GM21717 (cell line): ENCODE results near the gene CST3.
"Not testable (repeated sequence)": the region's sequence is repeated elsewhere in the genome, so short reads cannot be mapped to it uniquely, and the experiment has no call there.

Source experiments
- ATAC-seq: cut with Tn5 transposase; IDR thresholded peaks from one replicate; pipeline ENCODE4 v1.9.1; 2021; ENCODE audit warnings: mild to moderate bottlenecking, moderate library complexity; ENCODE audit not compliant: unreplicated experiment

The CST3 gene

GRCh38 chr20:23637282-23638221, at the start of gene CST3:
TSS of gene CST3 (minus strand) at chr20:23637955. CDS start at chr20:23637862, 93 bp downstream.
- peak; percentile 42 for ATAC-seq

DNA sequence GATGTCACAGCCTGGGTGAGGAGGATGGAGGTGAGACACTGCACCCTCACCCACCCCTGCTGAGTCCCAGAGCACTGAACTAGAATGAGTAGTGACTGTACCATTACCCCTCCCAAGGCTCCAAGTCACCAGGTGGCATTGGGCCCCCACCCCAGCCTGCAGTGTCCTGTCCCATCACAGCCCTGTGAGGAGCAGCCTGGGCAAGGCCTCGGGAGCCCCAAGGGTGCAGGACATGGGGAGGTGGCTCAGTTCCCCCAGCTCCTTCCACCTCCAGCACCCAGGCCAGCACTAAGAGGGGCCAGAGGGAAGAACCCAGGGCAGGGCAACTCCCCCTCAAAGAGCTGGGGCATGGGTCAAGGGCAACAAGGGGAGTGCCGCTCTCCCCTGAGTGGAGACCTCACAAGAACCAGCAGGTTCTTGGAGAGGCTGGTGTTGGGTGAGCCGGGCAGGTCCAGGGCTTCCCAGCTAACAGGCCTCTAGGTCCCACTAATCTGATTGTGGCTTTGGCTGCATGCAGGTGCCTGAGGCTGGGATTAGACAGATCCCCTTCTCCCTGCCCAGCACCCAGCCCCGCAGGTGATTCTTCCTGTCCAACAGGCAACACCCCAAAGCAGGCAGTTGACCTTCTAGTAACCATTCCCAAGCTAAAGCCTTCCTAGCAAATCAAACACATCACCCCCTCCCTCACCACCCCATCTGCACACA, 48.4 kb upstream of the CST3 start:
- ATAC-seq = no peak

- not testable (repeated sequence) for ATAC-seq
Observed at GRCh38 chr20:23685529-23685896, 47.8 kb upstream of the CST3 start.

- ATAC-seq = no peak
Observed at GRCh38 chr20:23684261-23684660, 46.5 kb upstream of the CST3 start.

DNA sequence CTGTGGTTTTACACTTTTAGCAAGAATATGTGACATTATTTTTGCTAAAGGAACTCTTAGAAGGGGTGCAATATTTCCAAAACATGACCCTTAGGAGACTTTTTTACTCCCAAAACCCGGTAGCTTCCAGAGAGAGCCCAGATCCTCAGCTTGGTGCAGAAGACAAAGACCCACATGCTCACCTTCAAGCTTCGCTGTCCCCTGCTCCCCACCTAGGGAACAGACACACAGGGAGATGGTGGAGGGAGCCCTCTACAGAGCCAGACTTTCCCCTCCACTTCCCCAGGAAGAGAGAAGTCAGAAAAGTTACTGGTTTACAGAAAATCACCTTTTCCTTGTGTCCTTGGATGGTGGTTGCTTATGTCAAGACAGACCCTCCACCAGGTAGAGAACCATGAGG, 46.1 kb upstream of the CST3 start:
- ATAC-seq = no peak

GRCh38 chr20:23683281-23683680, 45.5 kb upstream of the CST3 start:
- no peak for ATAC-seq

DNA sequence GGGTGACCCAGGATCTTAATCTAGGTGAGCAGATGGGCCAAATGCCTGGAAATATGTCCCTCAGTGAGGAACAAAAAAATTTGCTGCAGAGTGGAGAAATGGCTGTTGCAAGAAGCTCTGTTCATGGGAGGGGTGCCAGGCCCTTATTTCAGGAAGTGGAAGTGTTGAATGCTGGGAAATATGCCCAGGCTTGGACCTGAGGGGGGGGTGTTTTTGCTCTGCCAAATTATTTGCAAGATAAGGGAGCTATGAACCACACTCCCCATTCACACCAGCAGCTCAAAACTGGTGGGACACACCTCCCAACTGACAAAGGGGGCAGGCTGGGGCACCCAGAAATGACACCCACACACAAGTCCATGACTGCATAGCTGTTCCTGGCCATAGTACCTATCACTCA, 42.4 kb upstream of the CST3 start:
- ATAC-seq = no peak

- ATAC-seq = no peak
Observed at GRCh38 chr20:23679133-23680092, 41.7 kb upstream of the CST3 start.

- ATAC-seq = no peak
Observed at GRCh38 chr20:23673209-23673608, 35.5 kb upstream of the CST3 start.

- no peak for ATAC-seq
Observed at GRCh38 chr20:23672158-23672557, 34.4 kb upstream of the CST3 start.

GRCh38 chr20:23671479-23671878, 33.7 kb upstream of the CST3 start:
- ATAC-seq = no peak

DNA sequence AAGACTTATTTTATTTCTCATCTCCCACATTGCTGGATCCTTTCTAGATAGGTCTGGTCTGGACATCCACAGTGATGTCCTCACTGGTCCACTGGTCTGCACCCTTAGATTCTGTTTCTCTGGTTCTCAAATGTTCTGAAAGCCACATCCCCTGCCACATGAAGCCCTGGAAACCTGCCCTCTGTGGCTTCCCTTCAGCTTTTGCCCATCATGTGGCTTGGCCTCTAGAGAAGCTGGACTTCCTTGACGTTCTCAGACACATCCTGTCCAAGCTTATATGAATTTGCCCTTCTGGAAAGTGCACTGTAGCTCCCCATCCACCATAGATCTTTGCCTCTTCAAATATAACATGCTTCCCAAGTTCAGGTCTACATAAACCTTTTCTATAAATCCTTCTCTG, 32.6 kb upstream of the CST3 start:
- no peak for ATAC-seq

DNA sequence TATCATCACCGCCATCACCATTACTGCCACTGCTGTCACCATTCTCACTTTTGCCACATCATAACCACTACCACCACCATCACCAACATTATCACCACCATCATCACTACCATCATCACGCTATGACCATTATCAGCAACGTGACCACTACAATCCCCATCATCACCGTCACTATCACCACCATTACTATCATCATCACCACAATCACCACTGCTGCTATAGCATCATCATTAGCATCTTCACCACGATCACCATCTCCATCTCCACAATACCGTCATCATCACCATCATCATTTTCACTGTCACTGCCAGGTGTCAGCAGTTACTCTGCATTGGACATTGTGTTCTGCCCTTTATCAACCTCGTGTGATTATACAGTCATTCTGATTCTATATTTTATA, 32.1 kb upstream of the CST3 start:
- ATAC-seq = no peak

DNA sequence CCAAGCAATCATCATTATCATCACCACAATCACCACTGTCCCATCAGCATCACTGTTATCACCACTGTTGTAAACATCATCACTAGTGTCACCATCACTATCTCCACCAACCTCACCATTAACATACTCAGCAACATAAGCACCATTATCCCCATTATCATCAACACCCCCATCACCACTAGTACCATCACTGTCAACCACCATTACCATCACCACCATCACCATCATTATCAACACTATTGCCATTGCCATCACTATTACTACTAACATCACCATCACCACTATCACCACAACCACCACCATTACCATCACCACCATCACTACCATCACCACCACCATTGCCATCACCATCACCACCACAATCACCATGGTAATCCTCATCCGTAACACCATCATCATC, 31.6 kb upstream of the CST3 start:
- ATAC-seq = no peak

DNA sequence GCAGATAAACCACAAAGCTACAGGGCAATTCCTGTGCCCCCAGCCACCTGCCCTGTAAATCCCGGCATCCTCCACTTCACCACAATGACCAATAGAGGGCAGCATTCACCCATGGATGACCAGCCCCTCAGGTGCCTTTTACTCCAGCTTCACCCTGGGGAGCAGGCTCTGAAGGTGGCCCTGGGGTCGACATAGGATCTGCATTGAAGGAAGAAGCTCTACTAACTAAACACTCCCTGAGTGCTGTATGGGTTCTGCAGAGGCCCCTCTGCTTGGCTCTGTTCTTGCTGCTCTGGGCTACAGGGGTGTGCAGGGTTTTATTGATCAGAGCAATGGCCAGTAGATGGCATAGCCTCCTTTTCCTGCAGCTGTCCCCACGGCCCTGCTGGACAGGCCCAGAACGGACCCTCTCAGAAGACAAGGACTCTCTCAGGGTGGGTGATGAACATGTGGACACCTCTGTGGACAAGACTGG, 30.8 kb upstream of the CST3 start:
- ATAC-seq = peak; percentile 82

GRCh38 chr20:23667666-23668065, 29.9 kb upstream of the CST3 start:
- no peak for ATAC-seq

DNA sequence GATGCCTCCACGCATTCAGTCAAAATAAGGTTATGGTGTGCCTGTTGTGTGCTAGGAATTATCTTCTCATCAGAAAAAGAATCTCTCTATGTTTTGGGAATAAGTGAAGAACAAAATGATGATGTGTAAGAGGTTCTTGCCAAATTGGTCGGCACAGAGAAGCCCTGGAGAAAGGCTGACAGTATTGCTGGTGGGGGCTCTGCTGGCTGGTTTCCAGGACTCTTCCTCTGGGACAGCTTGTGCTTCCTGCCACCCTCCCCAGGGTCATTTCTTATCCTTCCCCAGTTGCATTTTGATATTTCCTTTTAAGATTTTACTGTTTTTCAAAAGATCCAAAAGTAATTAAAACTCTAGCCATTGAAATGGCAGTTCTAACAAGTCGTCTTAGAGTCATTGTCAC, 28.9 kb upstream of the CST3 start:
- no peak for ATAC-seq

GRCh38 chr20:23666189-23666588, 28.4 kb upstream of the CST3 start:
- no peak for ATAC-seq

GRCh38 chr20:23664954-23665353, 27.2 kb upstream of the CST3 start:
- ATAC-seq = no peak

DNA sequence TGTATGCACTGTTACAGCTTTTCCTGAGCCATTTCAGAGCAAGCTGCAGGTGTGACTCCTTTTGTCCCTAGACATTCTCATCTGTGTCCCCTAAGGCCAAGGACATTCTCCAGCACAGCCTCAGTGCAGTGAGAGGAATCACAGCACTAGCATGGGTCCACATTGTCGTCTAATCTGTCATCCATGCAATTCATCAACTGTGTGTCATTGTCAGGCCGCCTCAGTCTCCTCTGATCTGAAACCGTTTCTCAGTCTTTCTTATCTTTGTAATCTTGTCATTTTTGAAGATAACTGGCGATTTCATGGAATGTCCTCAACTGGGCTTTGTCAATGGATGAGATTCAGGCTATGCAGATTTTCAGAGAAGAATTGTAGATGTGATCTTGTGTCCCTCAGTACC, 26.3 kb upstream of the CST3 start:
- ATAC-seq = not testable (repeated sequence)

DNA sequence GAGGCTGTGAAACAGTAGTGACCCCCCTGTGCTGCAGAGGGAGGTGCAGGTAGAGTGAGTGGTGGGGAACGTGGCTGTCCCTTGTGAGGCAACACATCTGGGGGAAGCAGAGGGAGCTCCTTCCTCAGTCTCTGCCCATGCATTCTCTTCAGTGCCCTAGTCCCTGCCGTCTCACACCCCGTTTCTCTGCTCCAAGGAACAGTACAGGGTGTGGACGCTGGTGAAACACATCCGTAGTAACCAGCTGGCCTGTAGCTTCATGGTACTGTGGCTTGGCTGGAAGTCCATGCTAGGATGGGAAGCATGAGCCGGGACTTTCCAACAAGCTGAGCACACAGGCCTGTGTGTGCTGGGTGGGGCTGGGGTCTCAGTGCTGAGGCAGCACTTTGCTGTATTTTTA, 25.4 kb upstream of the CST3 start:
- ATAC-seq = no peak
